ENCODE data around the gene NCOA3.

DNA sequence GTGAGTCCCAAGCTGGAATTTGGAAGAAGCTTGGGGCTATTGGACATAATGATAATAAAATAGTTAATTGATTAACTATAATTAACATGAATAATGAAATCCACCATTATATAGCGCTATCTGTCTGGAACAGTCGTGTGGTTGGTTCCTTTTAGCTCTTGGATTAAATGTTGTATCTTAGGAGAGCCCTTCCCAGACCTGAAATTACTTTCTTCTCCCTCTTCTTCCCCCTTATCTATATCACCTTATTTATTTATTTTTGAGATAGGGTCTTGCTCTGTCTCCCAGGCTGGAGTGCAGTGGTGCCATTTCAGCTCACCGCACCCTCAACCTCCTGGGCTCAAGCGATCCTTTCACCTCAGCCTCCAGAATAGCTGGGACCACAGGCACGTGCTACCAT lies 64.6 kb downstream of the NCOA3 start:
- TF ChIP-seq, protein P1, sequence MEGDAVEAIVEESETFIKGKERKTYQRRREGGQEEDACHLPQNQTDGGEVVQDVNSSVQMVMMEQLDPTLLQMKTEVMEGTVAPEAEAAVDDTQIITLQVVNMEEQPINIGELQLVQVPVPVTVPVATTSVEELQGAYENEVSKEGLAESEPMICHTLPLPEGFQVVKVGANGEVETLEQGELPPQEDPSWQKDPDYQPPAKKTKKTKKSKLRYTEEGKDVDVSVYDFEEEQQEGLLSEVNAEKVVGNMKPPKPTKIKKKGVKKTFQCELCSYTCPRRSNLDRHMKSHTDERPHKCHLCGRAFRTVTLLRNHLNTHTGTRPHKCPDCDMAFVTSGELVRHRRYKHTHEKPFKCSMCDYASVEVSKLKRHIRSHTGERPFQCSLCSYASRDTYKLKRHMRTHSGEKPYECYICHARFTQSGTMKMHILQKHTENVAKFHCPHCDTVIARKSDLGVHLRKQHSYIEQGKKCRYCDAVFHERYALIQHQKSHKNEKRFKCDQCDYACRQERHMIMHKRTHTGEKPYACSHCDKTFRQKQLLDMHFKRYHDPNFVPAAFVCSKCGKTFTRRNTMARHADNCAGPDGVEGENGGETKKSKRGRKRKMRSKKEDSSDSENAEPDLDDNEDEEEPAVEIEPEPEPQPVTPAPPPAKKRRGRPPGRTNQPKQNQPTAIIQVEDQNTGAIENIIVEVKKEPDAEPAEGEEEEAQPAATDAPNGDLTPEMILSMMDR (IDR thresholded peaks at IDR 0.05) = no peak
- TF ChIP-seq POLR2A (IDR thresholded peaks at IDR 0.05) = no peak

Measured in adrenal gland (tissue), 5 donors.